ENCODE data around the gene SERPINA12.

The SERPINA12 gene

GRCh38 chr14:94467728-94468520, 41.3 kb downstream of the SERPINA12 start:
- Histone ChIP-seq H4K20me1 (ENCODE audit: control insufficient read depth, insufficient read depth, low read depth, low read length) (no peaks in the 10 kb centered on the region), H3F3A (ENCODE audit: control insufficient read depth, insufficient read depth) (0 out of 2 replicates have a peak, but pooled peaks cover 2% of the 10 kb centered on the region), H3K9me2 (replicated peaks; ENCODE audit: control insufficient read depth, low read length) (no peaks in the 10 kb centered on the region), H3K27ac (ENCODE audit: low read depth, low read length) (no peak overlapping the region), H3K27me3 (ENCODE audit: control insufficient read depth, low read length) (no peaks in the 10 kb centered on the region), H3K4me3 (ENCODE audit: low read length) (no peak overlapping the region), H3K9me3 (ENCODE audit: control insufficient read depth, insufficient read depth, low read length) (no peaks in the 10 kb centered on the region), H3K4me1 (ENCODE audit: control insufficient read depth, low read length) (peaks cover 40% of the 10 kb centered on the region), H3K36me3 (ENCODE audit: control insufficient read depth, low read length) (peaks cover 98% of the 10 kb centered on the region), H3K4me2 (ENCODE audit: low read length) (no peak overlapping the region), H3K79me2 (ENCODE audit: control insufficient read depth, low read length) (peaks cover 43% of the 10 kb centered on the region)
- TF ChIP-seq EZH2phosphoT487 (IDR thresholded peaks at IDR 0.05; ENCODE audit: borderline replicate concordance, low read length) (no peak), CTCF (IDR thresholded peaks at IDR 0.05; ENCODE audit: low read depth, low read length, poor library complexity, severe bottlenecking) (no peak)

- Histone ChIP-seq H3K36me3 (ENCODE audit: control insufficient read depth, low read length) (peaks cover 100% of the 10 kb centered on the region), H3K27me3 (ENCODE audit: control insufficient read depth, low read length) (no peaks in the 10 kb centered on the region), H3K9me2 (replicated peaks; ENCODE audit: control insufficient read depth, low read length) (no peaks in the 10 kb centered on the region), H3K9me3 (ENCODE audit: control insufficient read depth, insufficient read depth, low read length) (no peaks in the 10 kb centered on the region), H3F3A (ENCODE audit: control insufficient read depth, insufficient read depth) (peaks cover 5% of the 10 kb centered on the region; the same call in 1 of the 2 replicates), H4K20me1 (ENCODE audit: control insufficient read depth, insufficient read depth, low read depth, low read length) (no peaks in the 10 kb centered on the region), H3K4me2 (ENCODE audit: low read length) (no peak overlapping the region), H3K79me2 (ENCODE audit: control insufficient read depth, low read length) (peaks cover 32% of the 10 kb centered on the region), H3K4me1 (ENCODE audit: control insufficient read depth, low read length) (peaks cover 36% of the 10 kb centered on the region), H3K27ac (ENCODE audit: low read depth, low read length) (no peak overlapping the region), H3K4me3 (ENCODE audit: low read length) (no peak overlapping the region)
- TF ChIP-seq CTCF (IDR thresholded peaks at IDR 0.05; ENCODE audit: low read depth, low read length, poor library complexity, severe bottlenecking), result no peak
- TF ChIP-seq EZH2phosphoT487 (IDR thresholded peaks at IDR 0.05; ENCODE audit: borderline replicate concordance, low read length), result no peak
These were observed 42.4 kb downstream of the SERPINA12 start for GRCh38 chr14:94466706-94467370.

GRCh38 chr14:94465042-94465441, 44.2 kb downstream of the SERPINA12 start:
- Histone ChIP-seq H3K4me2 (ENCODE audit: low read length) (no peak overlapping the region), H4K20me1 (ENCODE audit: control insufficient read depth, insufficient read depth, low read depth, low read length) (no peaks in the 10 kb centered on the region), H3K27me3 (ENCODE audit: control insufficient read depth, low read length) (no peaks in the 10 kb centered on the region), H3K9me2 (replicated peaks; ENCODE audit: control insufficient read depth, low read length) (no peaks in the 10 kb centered on the region), H3K9me3 (ENCODE audit: control insufficient read depth, insufficient read depth, low read length) (no peaks in the 10 kb centered on the region), H3K4me3 (ENCODE audit: low read length) (no peak overlapping the region), H3F3A (ENCODE audit: control insufficient read depth, insufficient read depth) (peaks cover 7% of the 10 kb centered on the region), H3K27ac (ENCODE audit: low read depth, low read length) (no peak overlapping the region), H3K36me3 (ENCODE audit: control insufficient read depth, low read length) (peaks cover 83% of the 10 kb centered on the region), H3K79me2 (ENCODE audit: control insufficient read depth, low read length) (peaks cover 14% of the 10 kb centered on the region), H3K4me1 (ENCODE audit: control insufficient read depth, low read length) (peaks cover 35% of the 10 kb centered on the region)
- no peak for TF ChIP-seq EZH2phosphoT487 (IDR thresholded peaks at IDR 0.05; ENCODE audit: borderline replicate concordance, low read length)

GRCh38 chr14:94464290-94464689, 45.0 kb downstream of the SERPINA12 start:
- Histone ChIP-seq H3K27me3 (ENCODE audit: control insufficient read depth, low read length) (no peaks in the 10 kb centered on the region), H3K4me3 (ENCODE audit: low read length) (no peak overlapping the region), H4K20me1 (ENCODE audit: control insufficient read depth, insufficient read depth, low read depth, low read length) (no peaks in the 10 kb centered on the region), H3K4me2 (ENCODE audit: low read length) (no peak overlapping the region), H3K79me2 (ENCODE audit: control insufficient read depth, low read length) (peaks cover 7% of the 10 kb centered on the region), H3F3A (ENCODE audit: control insufficient read depth, insufficient read depth) (peaks cover 7% of the 10 kb centered on the region), H3K9me3 (ENCODE audit: control insufficient read depth, insufficient read depth, low read length) (peaks cover 3% of the 10 kb centered on the region; the same call in 1 of the 2 replicates), H3K36me3 (ENCODE audit: control insufficient read depth, low read length) (peaks cover 75% of the 10 kb centered on the region), H3K4me1 (ENCODE audit: control insufficient read depth, low read length) (peaks cover 31% of the 10 kb centered on the region), H3K9me2 (replicated peaks; ENCODE audit: control insufficient read depth, low read length) (no peaks in the 10 kb centered on the region), H3K27ac (ENCODE audit: low read depth, low read length) (no peak overlapping the region)
- TF ChIP-seq EZH2phosphoT487 (IDR thresholded peaks at IDR 0.05; ENCODE audit: borderline replicate concordance, low read length), result no peak
